GM18873 (cell line): ENCODE measurements around the gene KRT4.

ENCODE experiments used
- ATAC-seq: cut with Tn5 transposase; IDR thresholded peaks from one replicate; pipeline ENCODE4 v1.9.1; 2021; ENCODE audit warnings: mild to moderate bottlenecking, moderate library complexity, moderate number of reproducible peaks; ENCODE audit not compliant: unreplicated experiment, low FRiP score

The KRT4 gene

GRCh38 chr12:52837413-52837741, 23.5 kb upstream of the KRT4 start:
- ATAC-seq, result no peak

GRCh38 chr12:52836491-52837412, 22.8 kb upstream of the KRT4 start:
- ATAC-seq, result no peak

GRCh38 chr12:52836042-52836466, 22.1 kb upstream of the KRT4 start:
- ATAC-seq, result no peak

GRCh38 chr12:52835271-52836041, 21.5 kb upstream of the KRT4 start:
- no peak for ATAC-seq

GRCh38 chr12:52834727-52835001, 20.7 kb upstream of the KRT4 start:
- no peak for ATAC-seq

- ATAC-seq, result no peak
Measured at GRCh38 chr12:52833922-52834726, 20.2 kb upstream of the KRT4 start, which contains the start of gene KRT79. KRT79 (minus strand) TSS chr12:52834311; CDS start chr12:52834260, 51 bp downstream.

- ATAC-seq, result no peak
Measured at GRCh38 chr12:52832985-52833905, 19.3 kb upstream of the KRT4 start.

- ATAC-seq, result no peak
Measured at GRCh38 chr12:52832451-52832850, 18.5 kb upstream of the KRT4 start.

- ATAC-seq, result no peak
Measured at GRCh38 chr12:52831251-52831650, 17.3 kb upstream of the KRT4 start.

GRCh38 chr12:52829986-52830770, 16.3 kb upstream of the KRT4 start:
- ATAC-seq, result no peak

GRCh38 chr12:52828591-52829021, 14.7 kb upstream of the KRT4 start:
- no peak for ATAC-seq

GRCh38 chr12:52828156-52828555, 14.2 kb upstream of the KRT4 start:
- ATAC-seq, result no peak

GRCh38 chr12:52827499-52828090, 13.7 kb upstream of the KRT4 start:
- no peak for ATAC-seq

- no peak for ATAC-seq
Measured at GRCh38 chr12:52826611-52827498, 12.9 kb upstream of the KRT4 start.

GRCh38 chr12:52825961-52826360, 12.0 kb upstream of the KRT4 start:
- no peak for ATAC-seq

- ATAC-seq, result no peak
Measured at GRCh38 chr12:52824741-52825410, 11.0 kb upstream of the KRT4 start.

- no peak for ATAC-seq
Measured at GRCh38 chr12:52823761-52824450, 10.0 kb upstream of the KRT4 start.
